GM23248 (cell line): ENCODE measurements around the gene AIRE.

Source experiments
- EZH2 ChIP-seq: fragments of 200-600 bp; sonication (generic); IDR thresholded peaks from 2 replicates; pipeline ENCODE4 v1.6.1; 2018; ENCODE audit warnings: antibody characterized with exemption, mild to moderate bottlenecking; ENCODE audit not compliant: insufficient read depth, poor library complexity, severe bottlenecking
- EZH2phosphoT487 ChIP-seq: fragments of 200-600 bp; sonication (generic); IDR thresholded peaks from 2 replicates; pipeline ENCODE4 v1.6.1; 2018; ENCODE audit warnings: antibody characterized with exemption, moderate library complexity, mild to moderate bottlenecking, low read depth; ENCODE audit not compliant: insufficient read depth

GRCh38 chr21:44285138-44285992 is at the start of gene AIRE:
- no peak for TF ChIP-seq EZH2
- no peak for TF ChIP-seq EZH2phosphoT487
